Naive B cell (primary cell): Measurements from ENCODE around the gene PRLR. TPM values are rescaled to one million over a fixed set of nuclear protein-coding genes. Genes with fewer than 3 reads are reported as not detected.

Source experiments
- ATAC-seq, 2 donors: fragments of 150-1000 bp; cut with Tn5 transposase; 2 replicates each; pipeline ENCODE4 v1.10.0; 2021; ENCODE audit warnings: low read depth in 2 of 2, mild to moderate bottlenecking in 2 of 2, moderate library complexity in 2 of 2
- DNase-seq: peaks from one replicate; pipeline ENCODE4 v3.0.0; 2022
- H3K27ac Mint-ChIP-seq, 6 donors: one replicate each; pipeline ENCODE4 v1.8.0; 2020 to 2022; ENCODE audit warnings: mild to moderate bottlenecking in 6 of 6, mixed read lengths in 6 of 6, moderate library complexity in 5 of 6, inconsistent platforms in 2 of 6
- H3K27me3 Mint-ChIP-seq, 3 donors: one replicate each; pipeline ENCODE4 v1.8.0; 2021 to 2022; ENCODE audit warnings: mixed read lengths in 3 of 3, mild to moderate bottlenecking in 1 of 3
- H3K36me3 Mint-ChIP-seq, 2 donors: one replicate each; pipeline ENCODE4 v1.8.0; 2020 to 2022; ENCODE audit warnings: mixed read lengths in 2 of 2, inconsistent platforms in 1 of 2, mild to moderate bottlenecking in 1 of 2
- H3K4me1 Mint-ChIP-seq, 3 donors: one replicate each; pipeline ENCODE4 v1.8.0; 2020 to 2022; ENCODE audit warnings: mixed read lengths in 3 of 3, inconsistent platforms in 1 of 3, mild to moderate bottlenecking in 1 of 3, moderate library complexity in 1 of 3
- H3K4me3 Mint-ChIP-seq, 8 donors: one replicate each; pipeline ENCODE4 v1.8.0; 2020 to 2022; ENCODE audit warnings: mild to moderate bottlenecking in 8 of 8, mixed read lengths in 8 of 8, moderate library complexity in 8 of 8, inconsistent platforms in 2 of 8
- H3K9me3 Mint-ChIP-seq, 7 donors: one replicate each; pipeline ENCODE4 v1.8.0; 2020 to 2022; ENCODE audit warnings: mixed read lengths in 7 of 7, mild to moderate bottlenecking in 5 of 7, inconsistent platforms in 2 of 7, moderate library complexity in 1 of 7
- polyA plus RNA-seq, 6 donors: library from polyadenylated mRNA; unstranded; fragments of 300-500 nt; fragmentation: Illumina TruSeq; gene quantifications; one replicate each; pipeline ENCODE4 v1.2.3, GENCODE V29; 2021; ENCODE audit warnings: low read depth in 6 of 6

PRLR gene
- not detected for polyA plus RNA-seq

DNA sequence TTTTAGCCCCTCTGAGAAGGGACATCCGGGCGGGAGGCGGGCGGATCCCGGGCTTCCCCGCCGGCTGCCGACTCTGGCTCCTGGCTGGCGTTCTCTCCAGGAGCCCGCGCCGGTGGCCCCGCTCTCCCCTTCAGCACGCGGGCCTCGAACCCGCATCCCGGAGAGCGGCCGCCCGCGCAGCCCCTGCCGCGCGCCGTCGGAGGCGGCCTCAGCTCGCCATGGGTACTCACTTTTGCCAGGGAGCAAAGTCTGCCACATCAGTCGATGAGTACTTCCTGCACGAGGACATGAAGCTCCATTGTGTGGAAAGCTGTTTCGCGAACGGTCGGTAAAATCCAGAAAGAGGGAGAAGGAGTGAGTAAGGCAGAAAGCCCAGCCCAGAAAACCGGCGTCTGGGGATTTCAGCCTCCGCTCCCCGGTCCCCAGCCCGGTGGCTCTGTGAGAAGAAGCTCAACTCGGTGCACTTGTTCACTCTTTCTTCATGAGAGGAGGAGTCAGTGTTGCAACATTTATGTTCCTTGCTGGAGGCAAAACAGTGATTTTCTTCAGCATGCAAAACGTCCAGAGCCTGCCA is at the start of gene PRLR:
Gene PRLR, minus strand, starts transcription at position 450 of the 574 bp plus-strand sequence. CDS start 140,867 bp downstream, outside the sequence.
- ATAC-seq, result no peak
- no peaks in the 10 kb centered on the region for H3K9me3 Mint-ChIP-seq
- peak within 1 kb of the TSS in 2 of 6 donors; percentile 17 to 71 for H3K27ac Mint-ChIP-seq
- DNase-seq, result no peak
- peaks cover 11 to 15% (median 13%) of the 10 kb centered on the region in 3 donors for H3K4me1 Mint-ChIP-seq
- H3K36me3 Mint-ChIP-seq, result peaks cover 0 to 11% of the 10 kb centered on the region in 2 donors
- peaks cover 66 to 90% (median 67%) of the 10 kb centered on the region in 3 donors for H3K27me3 Mint-ChIP-seq
- H3K4me3 Mint-ChIP-seq, result peak within 1 kb of the TSS in 6 of 8 donors; percentile 69 to 82 (median 78)

DNA sequence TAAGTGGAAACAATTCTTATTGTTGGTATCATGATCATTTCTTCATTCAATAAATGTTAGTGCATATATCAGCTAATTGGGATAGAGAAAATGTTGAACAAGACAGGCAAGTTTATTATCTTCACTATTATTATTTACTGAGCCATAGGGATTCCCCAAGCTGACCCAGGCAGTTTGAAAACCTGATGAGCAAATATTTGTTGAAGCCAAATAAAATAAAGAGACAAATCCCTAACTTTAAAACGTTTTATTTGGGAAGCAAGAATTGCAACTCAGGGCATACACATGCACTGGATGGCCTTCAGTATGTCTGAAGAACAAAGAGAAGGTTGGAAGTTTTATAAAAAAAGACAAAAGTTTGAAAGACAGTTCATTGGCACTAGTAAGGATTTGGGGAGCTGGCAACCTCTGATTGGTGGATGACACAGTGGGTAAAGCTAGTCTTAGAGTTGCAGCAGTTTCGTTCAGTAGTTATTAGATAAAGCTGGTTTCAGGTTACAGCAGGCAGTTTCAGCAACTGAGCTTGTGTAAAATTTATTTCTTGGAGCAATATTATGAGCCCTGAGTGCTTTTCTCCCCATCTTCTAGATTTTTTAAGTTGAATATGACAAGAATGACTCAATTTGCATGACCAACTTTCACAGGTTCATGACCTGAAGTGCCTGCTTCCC is 44.7 kb upstream of the PRLR start:
- Mint-ChIP-seq H3K27me3 (peaks cover 0 to 8% (median 0%) of the 10 kb centered on the region in 3 donors), H3K4me1 (no peaks in the 10 kb centered on the region), H3K36me3 (no peaks in the 10 kb centered on the region), H3K4me3 (no peak overlapping the region), H3K27ac (no peak overlapping the region), H3K9me3 (peaks cover 0 to 11% (median 3%) of the 10 kb centered on the region in 7 donors)
- ATAC-seq, result no peak
- DNase-seq, result no peak

GRCh38 chr5:35269006-35269405 is 38.7 kb upstream of the PRLR start:
- no peak overlapping the region for H3K4me3 Mint-ChIP-seq
- H3K9me3 Mint-ChIP-seq, result peaks cover 0 to 2% (median 0%) of the 10 kb centered on the region in 7 donors
- H3K4me1 Mint-ChIP-seq, result no peaks in the 10 kb centered on the region
- no peaks in the 10 kb centered on the region for H3K36me3 Mint-ChIP-seq
- DNase-seq (no peak), ATAC-seq (no peak)
- H3K27ac Mint-ChIP-seq, result no peak overlapping the region
- H3K27me3 Mint-ChIP-seq, result peaks cover 0 to 9% (median 8%) of the 10 kb centered on the region in 3 donors

DNA sequence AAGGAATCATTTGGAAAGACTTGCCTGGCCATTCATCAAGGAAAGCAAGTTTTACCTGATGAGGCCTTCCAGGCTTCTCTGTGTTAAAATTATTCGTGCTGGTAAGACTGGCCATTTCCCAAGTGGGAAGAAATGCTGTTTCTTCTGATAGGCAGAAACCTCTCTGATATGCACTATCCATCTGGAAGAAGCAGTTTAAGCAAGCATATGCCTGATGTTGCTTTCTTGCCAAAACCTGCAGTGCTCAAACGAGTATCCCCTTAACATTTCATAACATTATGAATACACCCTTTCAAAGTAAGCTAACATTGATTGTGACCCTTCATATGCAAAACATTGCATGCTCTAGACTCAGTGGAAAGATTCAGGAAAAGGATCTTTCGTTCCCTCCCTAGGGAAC is 36.0 kb upstream of the PRLR start:
- Mint-ChIP-seq H3K27me3 (peaks cover 0 to 9% (median 6%) of the 10 kb centered on the region in 3 donors), H3K36me3 (no peaks in the 10 kb centered on the region), H3K4me1 (no peaks in the 10 kb centered on the region), H3K27ac (no peak overlapping the region), H3K4me3 (no peak overlapping the region), H3K9me3 (peaks cover 0 to 2% (median 0%) of the 10 kb centered on the region in 7 donors)
- ATAC-seq (no peak), DNase-seq (no peak)

DNA sequence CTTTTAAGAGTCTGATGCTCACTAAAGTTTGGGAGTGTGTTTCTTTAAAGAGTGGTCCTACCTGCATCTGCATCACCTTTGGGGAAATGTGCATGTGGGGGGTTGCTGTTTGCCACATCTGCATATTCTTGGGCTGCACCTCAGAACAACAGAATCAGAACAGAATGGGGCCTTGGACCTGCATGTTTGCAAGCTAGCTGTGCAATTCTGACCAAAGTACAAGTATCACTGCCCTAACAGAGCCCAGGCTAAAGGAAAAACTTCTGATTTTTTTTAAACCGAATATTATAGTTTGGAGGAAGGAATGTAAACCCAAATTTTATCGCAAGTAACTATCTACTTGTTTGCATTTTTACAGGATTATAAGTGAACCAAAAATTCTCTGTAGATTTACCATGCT is 34.2 kb upstream of the PRLR start:
- peaks cover 0 to 7% (median 0%) of the 10 kb centered on the region in 7 donors for H3K9me3 Mint-ChIP-seq
- ATAC-seq, result no peak
- no peak overlapping the region for H3K27ac Mint-ChIP-seq
- H3K36me3 Mint-ChIP-seq, result no peaks in the 10 kb centered on the region
- peaks cover 0 to 17% (median 4%) of the 10 kb centered on the region in 3 donors for H3K27me3 Mint-ChIP-seq
- H3K4me1 Mint-ChIP-seq, result no peaks in the 10 kb centered on the region
- H3K4me3 Mint-ChIP-seq, result no peak overlapping the region
- no peak for DNase-seq

DNA sequence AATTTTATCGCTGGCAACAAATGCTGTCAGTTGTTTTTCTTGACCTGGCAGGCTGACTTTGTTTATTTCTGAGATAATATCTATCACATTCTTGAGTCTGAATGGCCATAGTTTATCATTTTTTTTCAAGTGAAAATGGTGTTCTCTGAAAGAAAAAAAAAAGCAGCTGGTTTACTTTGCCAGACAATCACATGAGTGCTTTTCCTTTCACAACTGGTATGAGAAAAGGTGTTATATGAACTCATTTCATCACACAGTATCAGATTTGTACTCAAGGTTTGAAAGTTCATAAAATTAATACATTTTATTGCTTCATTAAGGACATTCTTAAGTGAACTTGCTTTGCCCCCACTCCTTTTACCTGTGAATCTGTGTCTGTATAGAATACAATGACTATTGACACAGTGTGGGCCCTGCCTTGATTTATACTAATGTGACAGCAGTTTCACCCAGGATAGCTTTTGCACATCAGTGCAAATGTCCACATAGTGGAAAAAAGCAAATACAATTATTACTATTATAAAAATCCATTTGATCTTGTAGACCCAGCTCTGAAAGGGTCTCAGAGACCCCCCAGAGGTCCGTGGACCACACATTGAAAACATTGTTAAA is 33.1 kb upstream of the PRLR start:
- Mint-ChIP-seq H3K4me3 (no peak overlapping the region), H3K4me1 (no peaks in the 10 kb centered on the region), H3K9me3 (peaks cover 0 to 7% (median 0%) of the 10 kb centered on the region in 7 donors), H3K36me3 (no peaks in the 10 kb centered on the region), H3K27ac (no peak overlapping the region), H3K27me3 (peaks cover 1 to 10% (median 6%) of the 10 kb centered on the region in 3 donors)
- DNase-seq (no peak), ATAC-seq (no peak)

GRCh38 chr5:35253582-35253981 is 23.3 kb upstream of the PRLR start:
- Mint-ChIP-seq H3K27ac (peak overlapping the region in 1 of 6 donors; percentile 4), H3K4me1 (no peaks in the 10 kb centered on the region), H3K9me3 (peaks cover 10 to 51% (median 21%) of the 10 kb centered on the region in 7 donors), H3K4me3 (no peak overlapping the region), H3K36me3 (no peaks in the 10 kb centered on the region), H3K27me3 (no peaks in the 10 kb centered on the region)
- no peak for DNase-seq
- ATAC-seq, result no peak

DNA sequence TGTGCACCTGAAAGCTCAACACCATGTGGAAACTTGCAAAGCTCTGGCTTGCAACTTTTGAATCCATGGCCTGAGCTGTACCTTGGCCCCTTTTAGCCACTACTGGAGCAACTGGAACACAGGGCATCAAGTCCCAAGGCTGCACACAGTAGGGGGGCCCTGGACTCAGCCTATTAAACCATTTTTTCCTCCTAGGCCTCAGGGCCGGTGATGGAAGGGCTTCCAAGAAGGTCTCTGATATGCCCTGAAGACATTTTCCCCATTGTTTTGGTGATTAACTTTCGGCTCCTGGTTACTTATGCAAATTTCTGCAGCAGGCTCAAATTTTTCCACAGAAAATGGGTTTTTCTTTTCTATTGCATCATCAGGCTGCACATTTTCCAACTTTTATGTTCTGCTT is 22.7 kb upstream of the PRLR start:
- ATAC-seq (no peak), DNase-seq (no peak)
- Mint-ChIP-seq H3K27me3 (peaks cover 0 to 2% (median 0%) of the 10 kb centered on the region in 3 donors), H3K4me1 (no peaks in the 10 kb centered on the region), H3K4me3 (no peak overlapping the region), H3K36me3 (no peaks in the 10 kb centered on the region), H3K27ac (no peak overlapping the region), H3K9me3 (peaks cover 10 to 51% (median 21%) of the 10 kb centered on the region in 7 donors)

DNA sequence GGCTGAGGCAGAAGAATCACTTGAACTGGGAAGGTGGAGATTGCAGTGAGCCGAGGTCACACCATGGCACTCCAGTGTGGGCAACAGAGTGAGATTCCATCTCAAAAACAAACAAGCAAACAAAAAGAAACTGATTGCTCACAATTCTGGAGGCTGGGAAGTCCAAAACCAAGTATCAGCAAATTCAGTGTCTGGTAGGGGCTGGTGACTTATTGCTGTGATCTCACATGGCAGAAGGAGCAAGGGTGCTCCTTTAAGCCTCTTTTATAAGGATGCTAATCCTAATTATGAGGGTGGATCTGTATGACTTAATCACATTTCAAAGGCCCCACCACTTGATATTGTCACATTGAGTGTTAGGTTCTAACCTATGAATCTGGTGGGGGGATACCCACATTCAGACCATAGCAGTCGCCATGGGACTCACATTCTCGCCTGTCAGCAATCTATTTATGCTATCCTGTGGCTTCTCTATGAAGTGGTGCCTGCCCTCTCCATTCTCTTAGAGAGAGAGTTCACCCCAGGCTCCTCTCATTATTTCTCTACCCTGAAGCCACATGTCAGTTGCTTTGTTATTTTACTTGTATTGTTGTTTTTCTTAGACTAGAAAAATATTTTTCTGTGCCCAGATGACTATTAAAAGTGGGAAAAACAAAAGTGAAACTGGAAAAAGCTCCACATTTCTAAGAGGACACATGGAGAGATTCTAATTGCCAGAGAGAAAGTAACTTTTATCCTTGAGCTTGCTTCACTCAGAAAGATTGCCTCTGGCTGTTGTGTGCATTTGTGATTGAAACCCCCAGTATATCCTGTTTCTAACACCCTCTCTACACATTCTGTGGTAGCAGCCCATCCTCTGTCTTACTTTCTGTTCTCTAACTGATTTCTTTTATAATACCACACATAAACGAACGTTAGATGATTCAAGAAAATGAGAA is 18.8 kb upstream of the PRLR start:
- ATAC-seq (no peak), DNase-seq (no peak)
- Mint-ChIP-seq H3K27me3 (peaks cover 5 to 14% (median 9%) of the 10 kb centered on the region in 3 donors), H3K36me3 (no peaks in the 10 kb centered on the region), H3K9me3 (peaks cover 5 to 24% (median 14%) of the 10 kb centered on the region in 7 donors), H3K4me1 (no peaks in the 10 kb centered on the region), H3K4me3 (no peak overlapping the region), H3K27ac (no peak overlapping the region)

- Mint-ChIP-seq H3K27me3 (peaks cover 13 to 19% (median 17%) of the 10 kb centered on the region in 3 donors), H3K27ac (no peak overlapping the region), H3K36me3 (no peaks in the 10 kb centered on the region), H3K9me3 (peaks cover 0 to 11% (median under 1%) of the 10 kb centered on the region in 7 donors), H3K4me3 (no peak overlapping the region), H3K4me1 (no peaks in the 10 kb centered on the region)
- DNase-seq (no peak), ATAC-seq (no peak)
Observed at GRCh38 chr5:35247648-35248034, 17.4 kb upstream of the PRLR start.

DNA sequence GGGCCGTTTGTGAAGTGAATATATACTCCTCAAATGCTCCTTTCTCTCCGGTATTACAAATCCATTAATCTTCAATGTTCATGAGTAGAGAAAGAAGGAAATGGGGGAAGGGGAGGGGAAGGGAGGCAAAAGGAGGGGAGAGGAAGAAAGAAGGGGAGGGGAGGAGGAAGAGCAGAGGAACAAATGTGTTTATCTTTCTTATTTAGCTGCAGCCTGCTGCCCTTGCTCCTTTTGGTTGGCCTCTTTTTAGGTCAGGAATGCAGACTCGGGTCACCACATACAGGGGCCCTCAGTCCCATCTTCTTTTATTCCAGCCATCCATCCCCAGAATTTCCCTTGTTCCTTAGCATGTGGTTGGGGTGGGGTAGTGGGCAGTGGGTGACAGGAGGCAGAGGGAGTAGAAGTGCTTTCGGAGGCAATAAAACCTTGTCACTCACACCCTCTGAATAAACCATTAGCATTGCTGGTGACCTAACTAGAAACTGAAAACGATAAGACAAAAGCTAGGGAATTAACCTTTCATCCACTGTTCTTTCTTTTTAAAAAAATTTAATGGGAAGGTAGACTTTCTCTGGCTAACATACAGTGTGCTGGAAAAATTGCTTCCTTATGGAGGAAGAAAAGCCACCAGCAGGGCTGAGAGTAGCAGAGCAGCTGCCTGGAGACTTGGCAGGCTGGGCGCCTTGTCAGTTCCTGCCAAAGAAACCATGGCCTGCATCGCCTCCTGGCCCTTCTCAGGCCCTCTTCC is 16.8 kb upstream of the PRLR start:
- H3K9me3 Mint-ChIP-seq, result peaks cover 0 to 6% (median 0%) of the 10 kb centered on the region in 7 donors

DNA sequence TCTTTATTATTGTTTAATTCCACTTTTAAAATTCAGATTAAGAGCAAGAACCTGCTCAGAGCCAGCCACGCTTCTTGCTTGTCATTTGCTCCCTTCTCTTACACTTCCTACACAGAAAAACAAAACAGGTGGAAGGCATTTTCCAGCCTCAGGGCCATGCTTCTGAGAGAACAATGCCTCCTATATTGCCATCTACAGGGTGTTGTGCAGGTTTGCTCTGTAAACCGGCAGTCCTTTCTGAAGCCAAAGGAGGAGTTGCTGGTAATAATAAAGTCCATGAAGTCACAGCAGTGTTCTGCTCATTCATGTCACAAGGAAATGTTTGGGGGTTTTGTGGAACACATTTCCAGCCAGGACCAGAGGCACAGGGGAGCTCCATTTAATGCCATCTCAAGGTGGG is 16.1 kb upstream of the PRLR start:
- H3K9me3 Mint-ChIP-seq, result peaks cover 0 to 5% (median 0%) of the 10 kb centered on the region in 7 donors
- no peak for ATAC-seq
- DNase-seq, result no peak
- no peak overlapping the region for H3K27ac Mint-ChIP-seq
- peaks cover 17 to 26% (median 17%) of the 10 kb centered on the region in 3 donors for H3K27me3 Mint-ChIP-seq
- H3K4me1 Mint-ChIP-seq, result no peaks in the 10 kb centered on the region
- no peaks in the 10 kb centered on the region for H3K36me3 Mint-ChIP-seq
- no peak overlapping the region for H3K4me3 Mint-ChIP-seq

More for the DNA sequence above, 16.8 kb upstream of the PRLR start:
- H3K27me3 Mint-ChIP-seq, result peaks cover 17 to 25% (median 17%) of the 10 kb centered on the region in 3 donors
- ATAC-seq, result no peak
- no peaks in the 10 kb centered on the region for H3K4me1 Mint-ChIP-seq
- no peak for DNase-seq
- H3K36me3 Mint-ChIP-seq, result no peaks in the 10 kb centered on the region
- no peak overlapping the region for H3K27ac Mint-ChIP-seq
- H3K4me3 Mint-ChIP-seq, result no peak overlapping the region
